Gastroesophageal sphincter (tissue), 3 donors: ENCODE data around the gene VRK2.
"Not testable (repeated sequence)": the region's sequence is repeated elsewhere in the genome, so short reads cannot be mapped to it uniquely, and the experiment has no call there.

Source experiments
- POLR2A ChIP-seq, 2 donors: fragments of 450-650 bp; IDR thresholded peaks; one replicate each; pipeline ENCODE4 v1.6.1; 2017; ENCODE audit warnings: antibody characterized with exemption in 2 of 2, mild to moderate bottlenecking in 2 of 2, moderate library complexity in 1 of 2
- POLR2AphosphoS5 ChIP-seq: sonication (generic); formaldehyde crosslinking; IDR thresholded peaks from one replicate; pipeline ENCODE4 v1.6.1; 2017; ENCODE audit warnings: antibody characterized with exemption
- TF ChIP-seq, protein P1 (sequence below), 4 experiments: fragments of 200-600 bp in 2 of 4; fragments of 450-650 bp in 2 of 4; sonication (generic) in 1 of 4; IDR thresholded peaks; one replicate each; pipeline ENCODE4 v1.5.1; 2017 to 2019; ENCODE audit warnings: antibody characterized with exemption in 4 of 4, mild to moderate bottlenecking in 2 of 4, moderate library complexity in 2 of 4

DNA sequence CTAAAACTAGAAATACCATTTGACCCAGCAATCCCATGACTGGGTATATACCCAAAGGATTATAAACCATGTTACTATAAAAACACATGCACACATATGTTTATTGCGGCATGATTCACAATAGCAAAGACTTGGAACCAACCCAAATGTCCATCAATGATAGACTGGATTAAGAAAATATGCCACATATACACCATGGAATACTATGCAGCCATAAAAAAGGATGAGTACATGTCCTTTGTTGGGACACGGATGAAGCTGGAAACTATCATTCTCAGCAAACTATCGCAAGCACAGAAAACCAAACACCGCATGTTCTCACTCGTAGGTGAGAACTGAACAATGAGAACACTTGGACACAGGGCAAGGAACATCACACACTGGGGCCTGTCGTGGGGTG, 140.4 kb downstream of the VRK2 start:
- not testable (repeated sequence) for TF ChIP-seq POLR2A (IDR thresholded peaks at IDR 0.05); POLR2AphosphoS5
- TF ChIP-seq, protein P1, sequence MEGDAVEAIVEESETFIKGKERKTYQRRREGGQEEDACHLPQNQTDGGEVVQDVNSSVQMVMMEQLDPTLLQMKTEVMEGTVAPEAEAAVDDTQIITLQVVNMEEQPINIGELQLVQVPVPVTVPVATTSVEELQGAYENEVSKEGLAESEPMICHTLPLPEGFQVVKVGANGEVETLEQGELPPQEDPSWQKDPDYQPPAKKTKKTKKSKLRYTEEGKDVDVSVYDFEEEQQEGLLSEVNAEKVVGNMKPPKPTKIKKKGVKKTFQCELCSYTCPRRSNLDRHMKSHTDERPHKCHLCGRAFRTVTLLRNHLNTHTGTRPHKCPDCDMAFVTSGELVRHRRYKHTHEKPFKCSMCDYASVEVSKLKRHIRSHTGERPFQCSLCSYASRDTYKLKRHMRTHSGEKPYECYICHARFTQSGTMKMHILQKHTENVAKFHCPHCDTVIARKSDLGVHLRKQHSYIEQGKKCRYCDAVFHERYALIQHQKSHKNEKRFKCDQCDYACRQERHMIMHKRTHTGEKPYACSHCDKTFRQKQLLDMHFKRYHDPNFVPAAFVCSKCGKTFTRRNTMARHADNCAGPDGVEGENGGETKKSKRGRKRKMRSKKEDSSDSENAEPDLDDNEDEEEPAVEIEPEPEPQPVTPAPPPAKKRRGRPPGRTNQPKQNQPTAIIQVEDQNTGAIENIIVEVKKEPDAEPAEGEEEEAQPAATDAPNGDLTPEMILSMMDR (IDR thresholded peaks at IDR 0.05) = not testable (repeated sequence)
